Panc1 (cell line): ENCODE data around the gene TAF5L.
"Not testable (repeated sequence)": the region's sequence is repeated elsewhere in the genome, so short reads cannot be mapped to it uniquely, and the experiment has no call there.

ENCODE experiments used
- POLR2AphosphoS5 ChIP-seq: IDR thresholded peaks from 2 replicates; pipeline ENCODE4 v1.6.1; 2012; ENCODE audit warnings: mild to moderate bottlenecking, low read depth, low read length, moderate library complexity
- TCF7L2 ChIP-seq: IDR thresholded peaks from 2 replicates; pipeline ENCODE4 v1.6.1; 2011; ENCODE audit warnings: mild to moderate bottlenecking, low read depth, low read length, inconsistent platforms
- TF ChIP-seq, protein P1 (sequence below), 2 experiments: IDR thresholded peaks; 2 replicates each; pipeline ENCODE4 v1.6.1; 2011 to 2012; ENCODE audit warnings: low read depth in 2 of 2, control low read depth in 1 of 2, low read length in 1 of 2, mild to moderate bottlenecking in 1 of 2, moderate library complexity in 1 of 2; ENCODE audit not compliant: insufficient read depth in 1 of 2
- TF ChIP-seq, protein P2 (sequence below): fragments of 450-650 bp; IDR thresholded peaks from 2 replicates; pipeline ENCODE4 v1.5.1; 2017; ENCODE audit warnings: mild to moderate bottlenecking

DNA sequence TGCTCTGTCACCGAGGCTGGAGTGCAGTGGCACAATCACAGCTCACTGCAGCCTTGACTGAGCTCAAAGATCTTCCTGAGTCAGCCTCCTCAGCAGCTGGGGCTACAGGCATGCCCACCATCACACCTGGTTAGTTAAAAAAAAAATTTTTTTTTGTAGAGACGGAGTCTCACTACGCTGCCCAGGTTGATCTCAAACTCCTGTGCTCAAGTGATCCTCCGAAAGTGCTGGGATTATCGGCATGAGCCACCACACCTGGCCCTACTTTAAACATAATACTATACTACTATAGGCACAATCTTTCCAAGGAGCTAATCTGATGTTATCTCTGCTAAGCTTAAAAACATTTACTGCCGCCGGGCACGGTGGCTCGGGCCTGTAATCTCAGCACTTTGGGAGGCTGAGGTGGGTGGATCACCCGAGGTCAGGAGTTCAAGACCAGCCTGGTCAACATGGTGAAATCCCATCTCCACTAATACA lies 3.2 kb downstream of the TAF5L start:
- TF ChIP-seq, protein P1, sequence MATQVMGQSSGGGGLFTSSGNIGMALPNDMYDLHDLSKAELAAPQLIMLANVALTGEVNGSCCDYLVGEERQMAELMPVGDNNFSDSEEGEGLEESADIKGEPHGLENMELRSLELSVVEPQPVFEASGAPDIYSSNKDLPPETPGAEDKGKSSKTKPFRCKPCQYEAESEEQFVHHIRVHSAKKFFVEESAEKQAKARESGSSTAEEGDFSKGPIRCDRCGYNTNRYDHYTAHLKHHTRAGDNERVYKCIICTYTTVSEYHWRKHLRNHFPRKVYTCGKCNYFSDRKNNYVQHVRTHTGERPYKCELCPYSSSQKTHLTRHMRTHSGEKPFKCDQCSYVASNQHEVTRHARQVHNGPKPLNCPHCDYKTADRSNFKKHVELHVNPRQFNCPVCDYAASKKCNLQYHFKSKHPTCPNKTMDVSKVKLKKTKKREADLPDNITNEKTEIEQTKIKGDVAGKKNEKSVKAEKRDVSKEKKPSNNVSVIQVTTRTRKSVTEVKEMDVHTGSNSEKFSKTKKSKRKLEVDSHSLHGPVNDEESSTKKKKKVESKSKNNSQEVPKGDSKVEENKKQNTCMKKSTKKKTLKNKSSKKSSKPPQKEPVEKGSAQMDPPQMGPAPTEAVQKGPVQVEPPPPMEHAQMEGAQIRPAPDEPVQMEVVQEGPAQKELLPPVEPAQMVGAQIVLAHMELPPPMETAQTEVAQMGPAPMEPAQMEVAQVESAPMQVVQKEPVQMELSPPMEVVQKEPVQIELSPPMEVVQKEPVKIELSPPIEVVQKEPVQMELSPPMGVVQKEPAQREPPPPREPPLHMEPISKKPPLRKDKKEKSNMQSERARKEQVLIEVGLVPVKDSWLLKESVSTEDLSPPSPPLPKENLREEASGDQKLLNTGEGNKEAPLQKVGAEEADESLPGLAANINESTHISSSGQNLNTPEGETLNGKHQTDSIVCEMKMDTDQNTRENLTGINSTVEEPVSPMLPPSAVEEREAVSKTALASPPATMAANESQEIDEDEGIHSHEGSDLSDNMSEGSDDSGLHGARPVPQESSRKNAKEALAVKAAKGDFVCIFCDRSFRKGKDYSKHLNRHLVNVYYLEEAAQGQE (IDR thresholded peaks at IDR 0.05; ENCODE audit: insufficient read depth in 1 of 2, low read depth in 2 of 2, low read length in 1 of 2) = not testable (repeated sequence)
- TF ChIP-seq, protein P2, sequence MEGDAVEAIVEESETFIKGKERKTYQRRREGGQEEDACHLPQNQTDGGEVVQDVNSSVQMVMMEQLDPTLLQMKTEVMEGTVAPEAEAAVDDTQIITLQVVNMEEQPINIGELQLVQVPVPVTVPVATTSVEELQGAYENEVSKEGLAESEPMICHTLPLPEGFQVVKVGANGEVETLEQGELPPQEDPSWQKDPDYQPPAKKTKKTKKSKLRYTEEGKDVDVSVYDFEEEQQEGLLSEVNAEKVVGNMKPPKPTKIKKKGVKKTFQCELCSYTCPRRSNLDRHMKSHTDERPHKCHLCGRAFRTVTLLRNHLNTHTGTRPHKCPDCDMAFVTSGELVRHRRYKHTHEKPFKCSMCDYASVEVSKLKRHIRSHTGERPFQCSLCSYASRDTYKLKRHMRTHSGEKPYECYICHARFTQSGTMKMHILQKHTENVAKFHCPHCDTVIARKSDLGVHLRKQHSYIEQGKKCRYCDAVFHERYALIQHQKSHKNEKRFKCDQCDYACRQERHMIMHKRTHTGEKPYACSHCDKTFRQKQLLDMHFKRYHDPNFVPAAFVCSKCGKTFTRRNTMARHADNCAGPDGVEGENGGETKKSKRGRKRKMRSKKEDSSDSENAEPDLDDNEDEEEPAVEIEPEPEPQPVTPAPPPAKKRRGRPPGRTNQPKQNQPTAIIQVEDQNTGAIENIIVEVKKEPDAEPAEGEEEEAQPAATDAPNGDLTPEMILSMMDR = not testable (repeated sequence)
- TF ChIP-seq TCF7L2, POLR2AphosphoS5: not testable (repeated sequence)
